ENCODE data around the gene SPTB.
A peak's percentile ranks its signal among the peaks of the same experiment; 100 is the strongest.
"Not testable (repeated sequence)": the region's sequence is repeated elsewhere in the genome, so short reads cannot be mapped to it uniquely, and the experiment has no call there.

Gene SPTB

GRCh38 chr14:64879635-64880220, at the start of gene SPTB:
Gene SPTB (minus strand): TSS chr14:64879907. CDS start chr14:64823094, 56,813 bp downstream.
- peak; percentile 33 for DNase-seq (ENCODE audit: low read depth)

- no peak for DNase-seq (ENCODE audit: low read depth)
Measured at GRCh38 chr14:64929014-64929359, 49.3 kb upstream of the SPTB start.

DNA sequence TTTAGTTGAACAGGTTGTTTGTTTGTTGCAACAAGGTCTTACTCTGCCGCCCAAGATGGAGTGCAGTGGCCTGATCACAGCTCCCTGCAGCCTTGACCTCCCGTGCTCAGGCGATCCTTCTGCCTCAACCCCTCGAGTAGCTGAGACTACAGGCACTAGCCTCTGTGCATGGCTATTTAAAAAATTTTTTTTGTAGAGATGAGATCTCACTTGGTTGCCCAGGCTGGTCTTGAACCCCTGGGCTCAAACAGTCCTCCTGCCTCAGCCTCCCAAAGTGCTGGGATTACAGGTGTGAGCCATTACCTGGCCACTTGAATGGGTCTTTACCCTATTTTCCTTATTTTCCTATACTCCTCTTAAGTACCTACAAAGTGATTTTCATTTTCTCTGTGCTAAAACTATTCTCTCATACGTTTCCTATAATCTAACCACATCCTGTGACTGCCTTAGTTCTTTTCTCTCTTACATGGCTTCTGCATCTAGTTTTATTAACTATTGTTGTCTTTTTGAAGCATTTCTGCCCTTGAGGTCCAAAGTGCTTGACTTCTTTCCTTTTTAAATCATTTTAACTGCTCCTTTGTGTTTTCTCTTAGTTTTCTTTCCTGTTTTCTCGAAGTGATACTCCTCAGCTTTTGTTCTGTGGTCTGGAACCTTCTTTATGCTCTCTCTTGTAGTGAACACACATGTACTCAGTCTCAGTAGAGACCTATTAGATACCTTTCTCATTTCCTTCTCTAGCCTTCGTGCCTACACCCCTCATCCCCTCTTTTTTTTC, 48.7 kb upstream of the SPTB start:
- DNase-seq (ENCODE audit: low read depth): no peak

DNA sequence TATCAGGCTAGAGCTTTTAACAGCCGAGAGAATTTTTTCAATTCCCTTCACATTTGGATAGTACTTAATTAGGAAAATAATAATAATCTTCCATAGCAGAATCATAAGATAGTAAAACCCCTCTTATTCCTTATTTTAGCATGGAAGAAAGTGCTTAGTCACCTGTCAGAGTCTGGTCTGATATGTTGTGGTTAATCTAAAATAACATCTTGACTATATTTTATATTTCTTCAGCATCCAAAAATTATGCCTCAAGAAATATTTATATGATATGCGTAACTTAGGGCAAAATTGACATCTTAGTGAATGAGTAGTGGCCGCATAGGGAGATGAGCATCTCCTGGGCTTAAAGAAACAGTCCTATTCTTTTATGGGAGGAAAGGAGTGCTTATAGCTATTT, 47.3 kb upstream of the SPTB start:
- DNase-seq (ENCODE audit: low read depth): no peak

GRCh38 chr14:64926398-64926995, 46.8 kb upstream of the SPTB start:
- DNase-seq (ENCODE audit: low read depth): no peak

- DNase-seq (ENCODE audit: low read depth): no peak
Measured at GRCh38 chr14:64923015-64923414, 43.3 kb upstream of the SPTB start.

DNA sequence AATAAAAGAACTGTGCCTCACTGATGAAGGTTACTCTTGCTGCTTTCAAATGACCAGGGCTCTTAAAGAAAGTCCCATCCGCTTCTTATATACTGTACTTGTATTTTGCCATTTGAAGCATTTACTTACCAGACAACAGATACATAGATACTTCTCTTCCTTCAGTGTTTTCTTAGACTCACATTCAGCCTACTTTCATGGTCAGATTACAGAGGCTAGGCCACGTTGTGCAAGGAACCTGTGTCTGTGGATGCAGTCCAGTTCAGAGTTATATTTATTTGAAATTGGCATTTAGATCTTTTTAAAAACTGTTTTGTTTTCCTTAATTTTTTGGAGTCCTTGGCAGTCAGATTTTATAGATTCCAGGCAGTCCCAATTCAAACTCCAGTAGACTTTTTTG, 40.8 kb upstream of the SPTB start:
- no peak for DNase-seq (ENCODE audit: low read depth)

DNA sequence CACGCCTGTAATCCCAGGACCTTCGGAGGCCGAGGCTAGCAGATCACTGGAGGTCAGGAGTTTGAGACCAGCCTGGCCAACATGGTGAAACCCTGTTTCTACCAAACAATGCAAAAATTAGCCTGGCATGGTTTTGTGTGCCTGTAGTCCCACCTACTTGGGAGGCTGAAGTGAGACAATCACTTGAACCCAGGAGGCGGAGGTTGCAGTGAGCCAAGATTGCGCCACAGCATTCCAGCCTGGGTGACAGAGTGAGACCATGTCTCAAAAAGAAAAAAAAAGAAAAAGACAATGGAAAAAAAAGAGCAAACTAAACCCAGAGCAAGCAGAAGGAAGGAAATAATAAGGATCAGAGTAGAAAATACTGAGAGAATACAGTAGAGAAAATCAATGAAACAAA, 39.9 kb upstream of the SPTB start:
- no peak for DNase-seq (ENCODE audit: low read depth)

DNA sequence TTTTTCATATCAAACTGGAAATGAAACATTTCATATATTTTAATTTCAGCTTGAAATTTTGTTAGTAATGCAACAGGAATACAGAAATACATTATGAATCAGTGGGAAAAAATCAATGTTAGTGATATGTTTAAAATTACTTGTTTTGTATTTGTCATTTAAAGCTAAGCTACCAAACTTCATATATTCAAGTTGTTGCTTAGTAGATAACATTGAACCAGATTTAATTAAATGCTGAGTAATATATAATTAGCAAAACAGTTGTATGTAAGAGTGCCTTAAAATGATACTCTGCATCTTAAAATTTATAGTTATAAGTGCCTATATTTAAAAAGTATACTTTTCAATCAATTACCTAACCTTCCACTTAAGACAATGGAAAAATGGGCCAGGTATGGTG, 39.5 kb upstream of the SPTB start:
- DNase-seq (ENCODE audit: low read depth): no peak

- DNase-seq (ENCODE audit: low read depth): no peak
Measured at GRCh38 chr14:64918216-64918615, 38.5 kb upstream of the SPTB start.

- no peak for DNase-seq (ENCODE audit: low read depth)
Measured at GRCh38 chr14:64915797-64916196, 36.1 kb upstream of the SPTB start.

DNA sequence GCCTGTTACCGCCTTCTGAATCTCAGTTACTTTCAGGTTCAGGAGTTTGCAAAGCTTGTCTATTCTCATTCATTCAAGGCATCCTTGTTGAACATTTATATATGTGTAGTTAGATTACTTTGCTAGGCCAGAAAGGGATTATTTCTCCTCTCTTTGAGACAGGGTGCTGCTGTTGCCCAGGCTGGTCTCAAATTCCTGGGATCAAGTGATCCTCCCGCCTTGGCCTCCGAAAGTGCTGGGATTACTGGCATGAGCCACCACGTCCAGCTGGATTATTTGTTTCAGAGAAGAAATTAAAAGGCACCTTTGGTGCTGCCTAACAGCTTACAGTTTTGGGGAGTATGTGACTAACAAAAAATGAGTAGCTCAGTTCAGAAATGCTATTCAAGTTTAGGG, 35.3 kb upstream of the SPTB start:
- no peak for DNase-seq (ENCODE audit: low read depth)

DNA sequence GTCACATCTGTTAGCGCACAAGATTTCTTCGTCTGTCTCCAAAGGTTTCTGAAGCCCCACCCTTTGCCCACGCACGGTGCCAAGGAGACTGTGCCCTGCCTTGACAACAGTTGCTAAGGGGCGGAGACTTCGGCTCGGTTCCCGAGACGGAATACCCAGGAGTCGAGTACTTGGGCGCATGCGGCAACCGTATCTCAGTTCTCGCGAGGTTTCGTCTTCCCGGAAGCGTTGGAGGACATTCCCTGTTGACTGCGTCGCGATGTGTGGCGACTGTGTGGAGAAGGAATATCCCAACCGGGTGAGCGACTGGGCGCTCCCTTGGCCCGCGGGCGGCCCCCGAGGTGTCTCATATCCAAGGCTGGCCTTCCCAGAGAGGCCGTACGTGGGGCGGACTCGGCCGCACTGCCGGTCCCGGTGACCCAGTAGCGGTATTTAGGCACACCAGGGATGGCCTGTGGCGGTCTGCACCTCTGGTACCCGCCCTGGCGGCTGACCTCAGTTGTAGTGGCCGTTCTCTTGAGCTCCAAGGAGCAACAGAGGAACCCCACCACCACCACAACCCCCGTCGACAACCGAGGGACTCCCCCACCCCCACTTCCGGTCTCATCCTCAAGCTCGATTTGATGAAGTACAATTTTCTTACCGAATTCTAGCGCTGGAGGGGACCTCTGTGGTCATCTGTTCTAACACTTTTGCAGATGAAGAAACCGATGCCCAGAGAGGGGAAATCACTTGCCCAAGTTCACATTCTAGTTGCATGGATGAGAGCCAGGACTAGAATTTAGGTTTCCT, 34.7 kb upstream of the SPTB start, which contains the start of gene CHURC1:
CHURC1 (plus strand) TSS at position 219 of the 792 bp plus-strand sequence; CDS start at position 260, 41 bp downstream.
- DNase-seq (ENCODE audit: low read depth): peak; percentile 98

- DNase-seq (ENCODE audit: low read depth): not testable (repeated sequence)
Measured at GRCh38 chr14:64913477-64913876, 33.8 kb upstream of the SPTB start.

DNA sequence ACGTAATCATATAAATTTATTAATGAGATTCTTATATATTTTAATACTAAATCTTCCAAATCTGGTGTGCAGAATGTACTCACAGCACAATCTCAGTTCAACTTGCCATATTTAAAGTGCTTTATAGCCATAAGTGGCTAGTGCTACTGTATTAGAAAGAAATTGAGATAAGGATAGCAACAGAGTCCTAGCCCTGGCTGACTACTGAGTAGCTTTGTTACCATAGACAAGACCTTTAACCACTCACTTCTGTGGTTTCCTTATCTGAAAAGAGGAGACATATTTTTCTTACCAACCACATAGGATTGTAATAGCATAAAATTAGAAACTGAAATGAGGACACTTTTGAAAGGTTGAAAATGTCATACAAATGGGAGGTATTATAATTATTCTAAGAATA, 32.6 kb upstream of the SPTB start:
- DNase-seq (ENCODE audit: low read depth): no peak

- no peak for DNase-seq (ENCODE audit: low read depth)
Measured at GRCh38 chr14:64910847-64911495, 31.3 kb upstream of the SPTB start.

DNA sequence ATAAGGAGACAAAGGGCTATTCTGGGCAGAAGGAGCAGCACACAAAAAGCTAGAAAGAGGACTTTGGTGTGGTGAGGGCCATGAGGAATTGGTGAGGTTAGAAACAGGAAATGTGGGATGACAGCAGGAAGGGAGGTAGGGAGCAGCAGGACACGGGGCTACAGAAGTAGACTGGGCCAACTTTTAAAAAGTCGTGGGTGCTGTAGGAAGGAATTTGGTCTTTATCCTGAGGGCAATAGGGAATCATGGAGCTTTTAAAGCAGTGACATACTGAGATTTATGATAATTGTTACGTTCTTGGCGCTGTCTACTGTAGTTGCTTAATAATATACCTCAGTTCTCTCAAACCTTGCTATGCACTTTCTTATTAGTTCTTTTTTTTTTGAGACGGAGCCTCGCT, 26.3 kb upstream of the SPTB start:
- DNase-seq (ENCODE audit: low read depth): no peak

DNA sequence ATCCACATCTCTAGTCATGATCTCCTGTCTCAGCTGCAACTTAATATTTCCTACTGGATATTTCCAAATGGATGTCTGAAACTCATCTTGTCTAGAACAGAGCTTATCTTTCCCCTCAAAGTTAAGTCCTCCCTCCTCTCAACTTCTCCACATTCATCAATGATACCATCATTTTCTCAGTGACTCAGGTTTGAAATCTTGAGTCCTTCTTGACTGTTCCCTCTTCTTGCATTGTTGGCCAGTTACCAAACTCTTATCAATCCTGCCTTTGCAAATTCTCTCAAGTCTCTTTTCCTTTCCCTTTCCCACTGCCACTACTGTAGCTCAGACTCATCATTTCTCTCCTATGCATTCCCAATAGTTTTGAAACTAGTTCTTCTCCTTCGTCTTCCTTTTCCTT, 20.3 kb upstream of the SPTB start:
- no peak for DNase-seq (ENCODE audit: low read depth)

DNA sequence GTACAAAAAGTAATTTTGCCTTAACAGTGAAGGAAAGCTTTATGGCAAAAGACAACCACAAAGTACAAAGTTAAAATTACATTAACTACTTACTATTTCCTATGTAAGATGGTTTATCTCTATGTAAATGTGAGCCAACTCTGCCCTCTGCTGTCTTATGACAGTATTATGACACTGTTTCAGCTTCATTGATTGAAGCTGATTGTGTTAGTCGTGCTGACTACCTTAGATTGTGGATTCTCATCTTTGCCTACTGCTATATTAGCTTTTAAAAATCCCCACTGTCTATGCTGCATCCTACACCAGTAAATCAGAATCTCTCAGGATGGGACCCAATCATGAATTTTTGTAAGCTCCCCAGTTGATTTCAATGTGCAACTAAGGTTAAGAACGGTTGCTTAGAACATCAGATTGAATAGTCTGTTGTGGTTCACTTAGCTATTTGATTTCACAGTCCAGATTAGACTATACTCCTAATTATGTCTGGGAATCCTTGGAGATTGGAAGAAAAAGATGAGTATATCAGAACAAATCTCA, 12.2 kb upstream of the SPTB start:
- no peak for DNase-seq (ENCODE audit: low read depth)

DNA sequence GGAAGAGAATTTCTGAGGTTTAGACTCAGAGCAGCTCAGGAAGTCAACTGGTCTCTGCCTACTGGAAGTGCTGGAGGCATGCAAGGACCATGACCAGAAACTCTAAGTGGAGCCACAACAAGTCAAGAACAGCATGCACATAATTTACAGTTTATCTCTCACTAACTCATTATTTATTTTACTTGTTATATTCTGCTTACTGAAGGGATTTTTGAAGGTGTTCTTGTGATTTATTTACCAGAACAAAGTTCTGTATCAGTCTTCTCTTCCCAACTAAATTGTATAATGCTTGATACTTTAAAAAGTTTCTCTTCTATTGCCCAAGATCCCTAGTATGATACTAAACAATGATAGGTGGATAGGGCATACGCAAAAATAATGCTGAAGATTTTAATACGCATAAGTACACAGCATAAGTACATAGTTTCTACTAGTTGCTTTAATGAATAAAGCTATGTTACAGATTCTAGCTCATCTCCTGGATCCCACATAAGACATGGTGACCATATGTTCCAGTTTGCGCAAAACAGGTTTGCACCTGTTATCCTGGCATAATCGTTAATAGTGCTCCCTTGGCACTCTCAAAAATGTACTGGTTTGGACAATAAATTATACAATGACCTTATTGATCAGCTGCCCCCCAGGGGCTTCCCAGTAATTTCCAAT, 11.6 kb upstream of the SPTB start:
- no peak for DNase-seq (ENCODE audit: low read depth)

GRCh38 chr14:64889352-64889751, 9.6 kb upstream of the SPTB start:
- no peak for DNase-seq (ENCODE audit: low read depth)

Data from stimulated activated CD8-positive, alpha-beta memory T cell treated with anti-CD3 and anti-CD28 coated beads, Interleukin-15, amount 100 ng/mL, for 1 hour (primary cell).